CD4-positive, alpha-beta T cell (primary cell): ENCODE results near the gene TPK1. TPM values are rescaled to one million over a fixed set of nuclear protein-coding genes. Genes with fewer than 3 reads are reported as not detected.

Experiments
- ATAC-seq: fragments of 200-7000 bp; cut with Tn5 transposase; one replicate; pipeline ENCODE4 v1.10.0; 2022; ENCODE audit warnings: mild to moderate bottlenecking; ENCODE audit not compliant: poor library complexity
- CTCF ChIA-PET: fragments of 350-600 bp; sonication (Branson Sonifier 250); formaldehyde crosslinking; loops from one replicate; lab custom pipeline; 2021; ENCODE audit warnings: antibody characterized with exemption, inconsistent platforms; lab: Charles Lee
- POLR2A ChIA-PET: fragments of 350-600 bp; sonication (Branson Sonifier 250); formaldehyde crosslinking; loops from one replicate; lab custom pipeline; 2021; ENCODE audit warnings: antibody characterized with exemption, inconsistent platforms; lab: Charles Lee
- DNase-seq, 14 experiments: peaks; one replicate each; pipeline ENCODE4 v3.0.0-alpha.2; 2013 to 2020; ENCODE audit warnings: mixed read lengths in 2 of 14
- H3K27ac ChIP-seq, 2 donors: one replicate each; pipeline versions ENCODE4 v1.5.1 to v1.7.0; 2013; ENCODE audit warnings: low read length in 2 of 2, low read depth in 1 of 2, mild to moderate bottlenecking in 1 of 2
- H3K27me3 ChIP-seq, 2 experiments: 1 replicate in 1 of 2; 2 replicates in 1 of 2; pipeline versions ENCODE4 v1.6.1 to v1.7.0; 2013; ENCODE audit warnings: low read length in 2 of 2, control low read depth in 1 of 2, mild to moderate bottlenecking in 1 of 2, moderate library complexity in 1 of 2; ENCODE audit not compliant: insufficient read depth in 2 of 2, control insufficient read depth in 1 of 2
- H3K36me3 ChIP-seq: one replicate; pipeline ENCODE4 v1.6.1; 2013; ENCODE audit warnings: low read length, control low read depth; ENCODE audit not compliant: insufficient read depth
- H3K4me1 ChIP-seq: one replicate; pipeline ENCODE4 v1.6.1; 2013; ENCODE audit warnings: low read length, control low read depth; ENCODE audit not compliant: insufficient read depth
- H3K4me3 ChIP-seq: one replicate; pipeline ENCODE4 v1.5.1; 2013; ENCODE audit warnings: mild to moderate bottlenecking, low read length, moderate library complexity
- H3K9me3 ChIP-seq, 2 experiments: 1 replicate in 1 of 2; 2 replicates in 1 of 2; pipeline versions ENCODE4 v1.6.1 to v1.7.0; 2013; ENCODE audit warnings: low read length in 2 of 2, mild to moderate bottlenecking in 2 of 2, control low read depth in 1 of 2, moderate library complexity in 1 of 2; ENCODE audit not compliant: control insufficient read depth in 1 of 2, insufficient read depth in 1 of 2
- H3K27ac Mint-ChIP-seq: one replicate; pipeline ENCODE4 v1.8.0; 2020; ENCODE audit warnings: mixed read lengths
- H3K27me3 Mint-ChIP-seq: one replicate; pipeline ENCODE4 v1.8.0; 2021; ENCODE audit warnings: mixed read lengths
- H3K36me3 Mint-ChIP-seq: one replicate; pipeline ENCODE4 v1.8.0; 2021; ENCODE audit warnings: low read depth, mixed read lengths
- H3K4me1 Mint-ChIP-seq: one replicate; pipeline ENCODE4 v1.8.0; 2021; ENCODE audit warnings: low read depth, mixed read lengths
- H3K4me3 Mint-ChIP-seq: one replicate; pipeline ENCODE4 v1.8.0; 2020; ENCODE audit warnings: mild to moderate bottlenecking, mixed read lengths
- H3K9me3 Mint-ChIP-seq: one replicate; pipeline ENCODE4 v1.8.0; 2020; ENCODE audit warnings: mixed read lengths
- CTCF ChIP-seq: fragments of 200-600 bp; IDR thresholded peaks from one replicate; pipeline ENCODE4 v1.8.0; 2022; ENCODE audit warnings: antibody characterized with exemption, mild to moderate bottlenecking
- intact Hi-C, 2 experiments: fragments of 100-400 bp; cut with DNase I in 1 of 2; cut with micrococcal nuclease in 1 of 2; formaldehyde crosslinking; loops; one replicate each; pipeline versions ENCODE4 v1.15.1 to v1.9.0; 2023 to 2025; cut with DNase I, micrococcal nuclease
- total RNA-seq, 174 experiments: library from RNA in 2 of 174; stranded (reverse) in 2 of 174; gene quantifications; one replicate each; pipeline ENCODE4 v1.2.3 and lab custom pipeline; 2021 to 2026

The TPK1 gene
- total RNA-seq, 2 experiments from 2014 or later: 17.1 to 17.8 TPM

- no peak for TF ChIP-seq CTCF
- intact Hi-C loops: no loop called here
- ATAC-seq: no peak
These were observed 301.7 kb downstream of the TPK1 start for GRCh38 chr7:144534196-144534595.

GRCh38 chr7:144531181-144531580 is 304.7 kb downstream of the TPK1 start:
- Mint-ChIP-seq H3K27me3 (no peaks in the 10 kb centered on the region), H3K36me3 (peaks cover 41% of the 10 kb centered on the region), H3K27ac (no peak overlapping the region), H3K4me1 (peaks cover 4% of the 10 kb centered on the region), H3K9me3 (peaks cover 2% of the 10 kb centered on the region), H3K4me3 (no peak overlapping the region)
- no peak overlapping the region for H3K4me3 ChIP-seq
- H3K27me3 ChIP-seq: no peaks in the 10 kb centered on the region
- H3K4me1 ChIP-seq: no peaks in the 10 kb centered on the region
- ChIA-PET POLR2A (no interaction called here), CTCF (no interaction called here)
- no peak overlapping the region for H3K27ac ChIP-seq
- H3K9me3 ChIP-seq: peaks cover 0 to 5% of the 10 kb centered on the region in 2 experiments
- no peaks in the 10 kb centered on the region for H3K36me3 ChIP-seq
- ATAC-seq (no peak), DNase-seq (no peak)
- TF ChIP-seq CTCF: no peak
- intact Hi-C loops: no loop called here

More at GRCh38 chr7:144534196-144534595, 301.7 kb downstream of the TPK1 start:
- no peak overlapping the region for H3K27ac Mint-ChIP-seq
- Histone ChIP-seq H3K4me1 (no peaks in the 10 kb centered on the region), H3K4me3 (no peak overlapping the region), H3K9me3 (peaks cover 0 to 5% of the 10 kb centered on the region in 2 experiments), H3K27me3 (no peaks in the 10 kb centered on the region), H3K27ac (no peak overlapping the region), H3K36me3 (no peaks in the 10 kb centered on the region)
- DNase-seq: no peak
- CTCF ChIA-PET: no interaction called here
- POLR2A ChIA-PET: no interaction called here
- H3K27me3 Mint-ChIP-seq: no peaks in the 10 kb centered on the region
- H3K9me3 Mint-ChIP-seq: peaks cover 2% of the 10 kb centered on the region
- no peak overlapping the region for H3K4me3 Mint-ChIP-seq
- peaks cover 1% of the 10 kb centered on the region for H3K4me1 Mint-ChIP-seq
- H3K36me3 Mint-ChIP-seq: peaks cover 46% of the 10 kb centered on the region

- ATAC-seq (no peak), DNase-seq (no peak)
- H3K4me1 Mint-ChIP-seq: peaks cover 4% of the 10 kb centered on the region
- H3K4me3 Mint-ChIP-seq: no peak overlapping the region
- no peak overlapping the region for H3K27ac Mint-ChIP-seq
- no peaks in the 10 kb centered on the region for H3K36me3 ChIP-seq
- ChIA-PET CTCF (no interaction called here), POLR2A (no interaction called here)
- peaks cover 0 to 5% of the 10 kb centered on the region in 2 experiments for H3K9me3 ChIP-seq
- no peaks in the 10 kb centered on the region for H3K4me1 ChIP-seq
- no peaks in the 10 kb centered on the region for H3K27me3 Mint-ChIP-seq
- H3K4me3 ChIP-seq: no peak overlapping the region
- H3K27me3 ChIP-seq: no peaks in the 10 kb centered on the region
- intact Hi-C loops: no loop called here
- TF ChIP-seq CTCF: no peak
- H3K27ac ChIP-seq: no peak overlapping the region
- H3K9me3 Mint-ChIP-seq: peaks cover 2% of the 10 kb centered on the region
- peaks cover 28% of the 10 kb centered on the region for H3K36me3 Mint-ChIP-seq
These were observed 306.5 kb downstream of the TPK1 start for GRCh38 chr7:144529269-144529926.
